Epithelial cell of proximal tubule (primary cell): ENCODE measurements around the gene KLRF1. TPM values are rescaled to one million over a fixed set of nuclear protein-coding genes. Genes with fewer than 3 reads are reported as not detected.

ENCODE experiments used
- DNase-seq: peaks from one replicate; pipeline ENCODE4 v3.0.0-alpha.2; 2011; ENCODE audit warnings: low read depth
- H3K4me3 ChIP-seq: 2 replicates; pipeline ENCODE4 v1.5.1; 2011; ENCODE audit warnings: low read depth, mild to moderate bottlenecking, low read length
- total RNA-seq: library from RNA; depleted of rRNA; stranded (reverse); fragments of >200 nt; gene quantifications from 2 replicates; pipeline ENCODE4 v1.2.3, GENCODE V29; 2015
- TF ChIP-seq, protein P1 (sequence below): conservative IDR thresholded peaks from 2 replicates; pipeline ENCODE4 v1.5.1; 2012; ENCODE audit warnings: low read depth, mild to moderate bottlenecking, low read length

The KLRF1 gene
- total RNA-seq, 1 donor from 2014 or later = not detected

DNA sequence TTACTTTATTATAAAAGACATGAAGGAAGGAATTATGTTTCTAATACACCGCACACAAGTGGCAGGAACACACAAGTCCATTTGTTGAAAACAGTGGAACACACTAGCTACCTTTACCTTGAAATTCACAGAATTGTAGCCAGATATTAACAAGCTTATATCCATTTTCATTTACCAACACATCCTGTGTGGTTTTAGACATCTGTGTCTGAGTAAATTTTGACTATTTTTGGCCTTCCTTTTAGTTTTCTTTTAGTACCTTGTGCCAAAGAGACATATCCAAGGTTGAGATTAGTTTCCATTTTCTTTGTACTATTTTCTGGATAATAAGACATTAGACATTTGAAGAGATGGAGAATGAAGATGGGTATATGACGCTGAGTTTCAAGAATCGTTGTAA is 54.0 kb downstream of the KLRF1 start, which contains the start of gene KLRF2:
KLRF2 (plus strand) TSS at position 244 of the 400 bp plus-strand sequence; CDS start at position 351, 107 bp downstream.
- TF ChIP-seq, protein P1, sequence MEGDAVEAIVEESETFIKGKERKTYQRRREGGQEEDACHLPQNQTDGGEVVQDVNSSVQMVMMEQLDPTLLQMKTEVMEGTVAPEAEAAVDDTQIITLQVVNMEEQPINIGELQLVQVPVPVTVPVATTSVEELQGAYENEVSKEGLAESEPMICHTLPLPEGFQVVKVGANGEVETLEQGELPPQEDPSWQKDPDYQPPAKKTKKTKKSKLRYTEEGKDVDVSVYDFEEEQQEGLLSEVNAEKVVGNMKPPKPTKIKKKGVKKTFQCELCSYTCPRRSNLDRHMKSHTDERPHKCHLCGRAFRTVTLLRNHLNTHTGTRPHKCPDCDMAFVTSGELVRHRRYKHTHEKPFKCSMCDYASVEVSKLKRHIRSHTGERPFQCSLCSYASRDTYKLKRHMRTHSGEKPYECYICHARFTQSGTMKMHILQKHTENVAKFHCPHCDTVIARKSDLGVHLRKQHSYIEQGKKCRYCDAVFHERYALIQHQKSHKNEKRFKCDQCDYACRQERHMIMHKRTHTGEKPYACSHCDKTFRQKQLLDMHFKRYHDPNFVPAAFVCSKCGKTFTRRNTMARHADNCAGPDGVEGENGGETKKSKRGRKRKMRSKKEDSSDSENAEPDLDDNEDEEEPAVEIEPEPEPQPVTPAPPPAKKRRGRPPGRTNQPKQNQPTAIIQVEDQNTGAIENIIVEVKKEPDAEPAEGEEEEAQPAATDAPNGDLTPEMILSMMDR = no peak
- H3K4me3 ChIP-seq = no peak within 1 kb of the TSS
- DNase-seq = no peak

DNA sequence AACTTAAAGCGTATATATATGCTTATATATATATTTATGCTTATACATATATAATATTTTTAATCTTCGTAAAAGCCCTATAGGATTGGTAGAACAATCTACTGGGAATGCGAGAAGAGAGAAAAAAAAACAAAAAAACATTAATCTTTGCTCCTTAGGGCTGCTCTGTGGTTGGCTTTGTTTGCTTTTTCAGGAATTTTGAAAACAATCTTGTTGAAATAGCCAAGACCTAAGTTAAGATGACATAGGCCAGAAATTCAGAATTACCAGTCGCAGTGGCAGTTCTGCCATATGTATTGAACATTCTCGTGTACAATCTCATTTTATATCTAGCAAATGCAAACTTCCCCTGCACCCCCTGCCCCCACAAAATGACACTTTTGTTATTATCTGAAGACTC is 54.7 kb downstream of the KLRF1 start:
- DNase-seq = no peak
- TF ChIP-seq, protein P1 = no peak
- H3K4me3 ChIP-seq = no peak overlapping the region

DNA sequence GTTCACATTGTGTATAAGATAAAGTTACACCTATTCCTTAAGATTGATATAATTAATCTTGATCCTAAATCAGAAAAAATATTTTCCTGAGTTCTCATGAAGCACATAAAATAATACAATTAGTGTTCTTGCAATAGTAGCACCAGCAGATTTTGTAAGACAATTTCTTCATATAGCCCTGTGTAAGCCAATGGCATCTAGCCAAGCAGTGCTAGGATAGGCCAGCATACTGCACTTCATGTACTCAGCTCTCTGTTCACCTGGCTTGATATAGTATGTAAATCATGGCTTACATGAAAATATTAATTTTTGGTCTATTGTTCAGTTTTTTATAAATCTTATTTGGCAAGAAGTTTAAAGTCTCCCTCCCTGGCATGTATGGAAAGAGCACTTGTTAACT is 55.9 kb downstream of the KLRF1 start:
- no peak for DNase-seq
- TF ChIP-seq, protein P1 = no peak
- no peak overlapping the region for H3K4me3 ChIP-seq

DNA sequence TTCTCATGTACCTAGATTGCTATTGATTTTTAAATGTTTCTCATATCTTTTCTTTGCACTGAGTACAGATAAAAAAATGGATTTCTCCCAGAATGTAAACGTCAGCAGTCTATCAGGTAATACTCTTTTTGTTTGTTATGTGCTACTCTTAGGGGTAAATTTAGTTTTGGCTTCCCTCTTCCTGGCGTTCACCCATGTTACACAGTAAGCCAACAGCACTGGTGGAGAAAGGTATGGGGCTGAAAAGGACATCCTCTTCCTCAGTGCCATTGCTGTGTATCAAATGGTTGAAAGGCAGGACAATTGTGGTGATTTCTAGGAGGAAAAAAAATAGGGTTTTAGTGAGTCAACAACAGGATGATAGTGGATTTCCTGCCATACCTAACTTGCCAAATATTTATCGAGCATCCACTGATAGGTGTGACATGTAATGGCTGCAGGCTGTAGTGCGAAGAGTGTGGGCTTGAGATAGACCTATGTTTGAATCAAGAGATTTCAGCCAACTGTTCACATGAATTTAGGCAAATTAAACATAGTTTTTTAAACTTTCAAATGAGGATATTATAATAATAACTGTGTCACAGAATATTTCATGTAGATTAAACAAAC is 61.5 kb downstream of the KLRF1 start:
- H3K4me3 ChIP-seq = no peak overlapping the region
- no peak for DNase-seq
- TF ChIP-seq, protein P1 = no peak

Other genes with a start within 250 kb of the KLRF1 start
- not detected in 2 replicates for gene KLRB1, start 219.6 kb upstream of the KLRF1 start, total RNA-seq
- 1.7 and 3.2 TPM in 2 replicates for gene CLEC2D, start 157.8 kb upstream of the KLRF1 start, total RNA-seq
- not detected in 2 replicates for gene CLECL1, start 94.4 kb upstream of the KLRF1 start, total RNA-seq
- gene CD69, start 66.6 kb upstream of the KLRF1 start, total RNA-seq = 0.12 and 1.4 TPM in 2 replicates
- gene CLEC2B, start 41.9 kb downstream of the KLRF1 start, total RNA-seq = not detected in 2 replicates
- not detected in 2 replicates for gene KLRF2, start 54.0 kb downstream of the KLRF1 start, total RNA-seq
- gene CLEC2A, start 104.9 kb downstream of the KLRF1 start, total RNA-seq = not detected in 2 replicates
- not detected in 2 replicates for gene CLEC12A, start 143.9 kb downstream of the KLRF1 start, total RNA-seq
- gene CLEC1B, start 171.6 kb downstream of the KLRF1 start, total RNA-seq = not detected in 2 replicates
- not detected in 2 replicates for gene CLEC12B, start 183.1 kb downstream of the KLRF1 start, total RNA-seq
- not detected in 2 replicates for gene CLEC9A, start 203.2 kb downstream of the KLRF1 start, total RNA-seq